ENCODE measurements around the gene SCARB1. TPM values are rescaled to one million over a fixed set of nuclear protein-coding genes. Genes with fewer than 3 reads are reported as not detected.

Gene SCARB1
- polyA plus RNA-seq, 12 donors = 16.7 to 66.4 (median 22.4) TPM; not detected in 1

GRCh38 chr12:124762384-124762783 lies 101.3 kb downstream of the SCARB1 start:
- DNase-seq = no peak

GRCh38 chr12:124761871-124762270 lies 101.8 kb downstream of the SCARB1 start:
- DNase-seq = no peak

GRCh38 chr12:124761056-124761455 lies 102.6 kb downstream of the SCARB1 start:
- no peak for DNase-seq

GRCh38 chr12:124760560-124760959 lies 103.1 kb downstream of the SCARB1 start:
- no peak for DNase-seq

- no peak for DNase-seq
These were observed 103.7 kb downstream of the SCARB1 start for GRCh38 chr12:124759841-124760503.

- DNase-seq = no peak
These were observed 105.1 kb downstream of the SCARB1 start for GRCh38 chr12:124758266-124759220.

- DNase-seq = no peak
These were observed 106.3 kb downstream of the SCARB1 start for GRCh38 chr12:124757329-124757728.

GRCh38 chr12:124756760-124757159 lies 106.9 kb downstream of the SCARB1 start:
- DNase-seq = no peak

- no peak for DNase-seq
These were observed 107.5 kb downstream of the SCARB1 start for GRCh38 chr12:124756166-124756565.

- no peak for DNase-seq
These were observed 107.9 kb downstream of the SCARB1 start for GRCh38 chr12:124755801-124756148.

GRCh38 chr12:124754949-124755800 lies 108.5 kb downstream of the SCARB1 start:
- peak; percentile 72 for DNase-seq

- DNase-seq = no peak
These were observed 109.2 kb downstream of the SCARB1 start for GRCh38 chr12:124754491-124754890.

GRCh38 chr12:124753993-124754392 lies 109.7 kb downstream of the SCARB1 start:
- no peak for DNase-seq

- DNase-seq = no peak
These were observed 110.5 kb downstream of the SCARB1 start for GRCh38 chr12:124753228-124753591.

- no peak for DNase-seq
These were observed 111.0 kb downstream of the SCARB1 start for GRCh38 chr12:124752437-124753227.

GRCh38 chr12:124751654-124752355 lies 111.9 kb downstream of the SCARB1 start:
- no peak for DNase-seq

GRCh38 chr12:124750787-124751471 lies 112.7 kb downstream of the SCARB1 start:
- DNase-seq = no peak

- DNase-seq = no peak
These were observed 113.5 kb downstream of the SCARB1 start for GRCh38 chr12:124750149-124750656.

GRCh38 chr12:124749725-124750124 lies 113.9 kb downstream of the SCARB1 start:
- DNase-seq = no peak

All from muscle of arm (tissue), 12 donors.